ENCODE data around the gene ANXA8L1. TPM values are rescaled to one million over a fixed set of nuclear protein-coding genes. Genes with fewer than 3 reads are reported as not detected.
"Not testable (repeated sequence)": the region's sequence is repeated elsewhere in the genome, so short reads cannot be mapped to it uniquely, and the experiment has no call there.

The ANXA8L1 gene
- total and polyA plus RNA-seq, 2 of the 13 experiments (the other 11 are each of a cell fraction or from before 2014, with no cell fraction given): not detected

DNA sequence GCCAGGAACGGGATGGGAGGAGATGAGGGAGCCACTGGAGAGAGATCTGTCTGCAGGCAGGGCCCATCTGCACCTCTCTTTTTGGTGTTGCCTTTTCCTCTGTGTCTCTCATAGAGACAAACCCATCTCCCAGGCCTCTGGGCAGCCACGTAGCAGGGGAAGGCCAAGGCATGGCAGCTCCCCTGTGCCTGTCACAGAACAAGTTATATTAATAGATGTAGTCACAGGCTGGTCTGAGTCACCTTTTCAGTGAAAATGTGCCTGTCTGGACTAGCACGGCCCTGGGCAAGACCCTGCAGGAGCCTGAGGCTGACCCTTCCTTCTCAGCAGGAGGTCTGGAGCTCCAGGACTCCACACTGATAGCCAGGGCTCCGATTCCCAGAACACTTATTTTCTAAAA is 2.1 kb downstream of the ANXA8L1 start:
- BruUV-seq (replicated peaks); H3K4me1 ChIP-seq (ENCODE audit: insufficient read depth, low read length); in situ Hi-C loops (cut with HindIII; ENCODE audit: extremely low pct_ligation_motif_present, low pct_unique_long_range_greater_than_20kb); H4K20me1 ChIP-seq (ENCODE audit: insufficient read depth, low read length); H3K4me3 ChIP-seq (replicated peaks in 1 of 3; ENCODE audit: insufficient read depth in 1 of 3, low read depth in 2 of 3, low read length in 3 of 3); POLR2A ChIA-PET; H2AFZ ChIP-seq (ENCODE audit: low read length); CTCF ChIA-PET (ENCODE audit: low intra/inter-chr PET ratio, low total read pairs); H3K4me2 ChIP-seq (ENCODE audit: low read depth, low read length); FAIRE-seq; intact Hi-C loops (cut with micrococcal nuclease; ENCODE audit: unreplicated experiment); H3K27me3 ChIP-seq (ENCODE audit: control insufficient read depth in 1 of 2, insufficient read depth in 2 of 2, low read length in 2 of 2); H3K79me2 ChIP-seq (ENCODE audit: insufficient read depth, low read length); H3K36me3 ChIP-seq (replicated peaks in 1 of 2; ENCODE audit: control insufficient read depth in 1 of 2, insufficient read depth in 2 of 2, low read length in 2 of 2); H3K27ac ChIP-seq (ENCODE audit: extremely low read length, insufficient read depth, low read length); H3K9ac ChIP-seq (ENCODE audit: insufficient read depth, low read depth, low read length); ATAC-seq; H3K9me3 ChIP-seq (ENCODE audit: low read length); DNase-seq (ENCODE audit: low spot score): not testable (repeated sequence)
- no CpG with 5 or more reads among the region's 4 CpGs for WGBS (ENCODE audit: low lambda C conversion rate)

DNA sequence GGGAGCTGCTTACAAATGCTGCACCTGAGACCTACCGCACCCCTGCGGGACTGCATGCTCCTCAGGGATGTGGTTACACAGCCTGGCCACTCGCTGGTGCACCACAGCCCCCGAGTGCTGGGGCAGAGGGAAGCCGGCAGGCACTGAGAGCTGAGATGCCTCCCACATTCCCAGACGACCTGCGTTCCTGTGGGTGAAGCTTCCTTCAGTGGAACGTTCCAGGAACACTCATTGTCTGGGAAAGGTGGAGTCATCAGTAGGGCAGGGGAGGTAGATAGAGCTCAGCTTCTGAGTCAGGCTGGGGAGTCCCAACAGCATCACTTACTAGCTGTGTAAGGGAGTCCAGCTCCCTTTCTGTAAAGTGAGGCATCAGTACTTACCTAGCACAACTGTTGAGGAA is 2.5 kb downstream of the ANXA8L1 start:
- H3K9ac ChIP-seq (ENCODE audit: insufficient read depth, low read depth, low read length); DNase-seq (ENCODE audit: low spot score); H3K4me1 ChIP-seq (ENCODE audit: insufficient read depth, low read length); H3K9me3 ChIP-seq (ENCODE audit: low read length); H4K20me1 ChIP-seq (ENCODE audit: insufficient read depth, low read length); H3K4me3 ChIP-seq (replicated peaks in 1 of 3; ENCODE audit: insufficient read depth in 1 of 3, low read depth in 2 of 3, low read length in 3 of 3); H3K79me2 ChIP-seq (ENCODE audit: insufficient read depth, low read length); CTCF ChIA-PET (ENCODE audit: low intra/inter-chr PET ratio, low total read pairs); H3K4me2 ChIP-seq (ENCODE audit: low read depth, low read length); FAIRE-seq; H3K36me3 ChIP-seq (replicated peaks in 1 of 2; ENCODE audit: control insufficient read depth in 1 of 2, insufficient read depth in 2 of 2, low read length in 2 of 2); H3K27me3 ChIP-seq (ENCODE audit: control insufficient read depth in 1 of 2, insufficient read depth in 2 of 2, low read length in 2 of 2); in situ Hi-C loops (cut with HindIII; ENCODE audit: extremely low pct_ligation_motif_present, low pct_unique_long_range_greater_than_20kb); intact Hi-C loops (cut with micrococcal nuclease; ENCODE audit: unreplicated experiment); BruUV-seq (replicated peaks); H3K27ac ChIP-seq (ENCODE audit: extremely low read length, insufficient read depth, low read length); H2AFZ ChIP-seq (ENCODE audit: low read length); POLR2A ChIA-PET: not testable (repeated sequence)
- WGBS (ENCODE audit: low lambda C conversion rate): no CpG with 5 or more reads among the region's 8 CpGs
- peak; percentile 51 for ATAC-seq

DNA sequence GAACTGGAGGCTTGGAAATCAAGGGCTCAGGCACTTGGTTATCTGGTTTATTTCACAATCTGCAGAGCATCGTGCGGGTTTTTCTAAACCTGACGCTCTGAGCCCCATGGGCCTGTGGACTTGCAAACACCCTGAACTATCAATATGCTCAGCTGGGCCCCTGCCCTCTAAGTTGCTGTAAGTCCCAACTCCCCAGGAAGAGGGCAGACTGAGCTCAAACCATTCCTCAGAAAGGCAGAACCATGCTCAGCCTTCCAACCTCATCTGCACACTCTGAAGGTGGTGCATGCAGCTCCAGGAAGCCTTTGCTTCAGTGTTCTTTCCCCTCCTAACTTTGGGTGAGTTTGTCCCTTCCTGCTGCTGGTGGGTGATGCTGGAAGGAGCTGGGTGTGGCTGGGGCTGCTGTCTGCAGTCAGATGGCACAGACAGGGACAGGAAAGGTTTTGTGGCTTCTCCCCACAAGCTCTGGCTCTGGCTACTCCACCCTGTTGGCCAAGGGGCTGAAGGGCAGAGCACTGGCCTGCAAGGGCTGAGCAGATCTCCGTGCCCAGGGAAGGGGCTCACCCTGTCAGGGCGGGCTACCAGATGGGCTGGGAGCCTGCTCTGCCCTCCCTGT is 3.8 kb downstream of the ANXA8L1 start:
- H3K79me2 ChIP-seq (ENCODE audit: insufficient read depth, low read length); H3K9me3 ChIP-seq (ENCODE audit: low read length); H3K27me3 ChIP-seq (ENCODE audit: control insufficient read depth in 1 of 2, insufficient read depth in 2 of 2, low read length in 2 of 2); H3K9ac ChIP-seq (ENCODE audit: insufficient read depth, low read depth, low read length); H3K4me1 ChIP-seq (ENCODE audit: insufficient read depth, low read length); H3K4me3 ChIP-seq (replicated peaks in 1 of 3; ENCODE audit: insufficient read depth in 1 of 3, low read depth in 2 of 3, low read length in 3 of 3); FAIRE-seq; H3K36me3 ChIP-seq (replicated peaks in 1 of 2; ENCODE audit: control insufficient read depth in 1 of 2, insufficient read depth in 2 of 2, low read length in 2 of 2); H4K20me1 ChIP-seq (ENCODE audit: insufficient read depth, low read length); BruUV-seq (replicated peaks); H2AFZ ChIP-seq (ENCODE audit: low read length); POLR2A ChIA-PET; DNase-seq (ENCODE audit: low spot score); CTCF ChIA-PET (ENCODE audit: low intra/inter-chr PET ratio, low total read pairs); H3K27ac ChIP-seq (ENCODE audit: extremely low read length, insufficient read depth, low read length); intact Hi-C loops (cut with micrococcal nuclease; ENCODE audit: unreplicated experiment); in situ Hi-C loops (cut with HindIII; ENCODE audit: extremely low pct_ligation_motif_present, low pct_unique_long_range_greater_than_20kb); H3K4me2 ChIP-seq (ENCODE audit: low read depth, low read length): not testable (repeated sequence)
- 0% methylated on average over 3 of the region's 5 CpGs for WGBS (ENCODE audit: low lambda C conversion rate)
- ATAC-seq: peak; percentile 61

DNA sequence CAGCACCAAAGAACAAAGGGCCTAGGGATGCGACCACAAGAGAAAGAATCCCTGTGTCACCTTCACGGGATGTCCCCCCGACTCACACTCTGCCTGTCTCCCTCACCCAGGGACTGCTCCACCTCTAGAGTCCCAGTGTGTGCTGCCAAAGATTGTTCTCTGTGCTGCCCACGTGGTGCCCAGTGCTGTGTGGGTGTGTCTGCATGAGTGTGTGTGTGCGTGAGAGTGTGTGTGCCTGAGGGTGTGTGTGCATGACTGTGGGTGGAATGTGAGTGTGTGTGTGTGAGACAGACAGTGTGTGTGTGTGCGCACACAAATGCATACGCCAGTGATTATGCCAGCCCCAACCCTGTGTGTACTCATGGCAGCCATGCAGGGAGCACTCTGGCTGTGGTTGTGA is 10.3 kb downstream of the ANXA8L1 start:
- intact Hi-C loops (cut with micrococcal nuclease; ENCODE audit: unreplicated experiment): not testable (repeated sequence)

More for the DNA sequence above, 10.3 kb downstream of the ANXA8L1 start:
- H3K9me3 ChIP-seq (ENCODE audit: low read length); POLR2A ChIA-PET; FAIRE-seq; in situ Hi-C loops (cut with HindIII; ENCODE audit: extremely low pct_ligation_motif_present, low pct_unique_long_range_greater_than_20kb); H3K4me2 ChIP-seq (ENCODE audit: low read depth, low read length); H3K4me1 ChIP-seq (ENCODE audit: insufficient read depth, low read length); DNase-seq (ENCODE audit: low spot score); H3K27ac ChIP-seq (ENCODE audit: extremely low read length, insufficient read depth, low read length); ATAC-seq; H3K9ac ChIP-seq (ENCODE audit: insufficient read depth, low read depth, low read length); H3K36me3 ChIP-seq (replicated peaks in 1 of 2; ENCODE audit: control insufficient read depth in 1 of 2, insufficient read depth in 2 of 2, low read length in 2 of 2); H3K4me3 ChIP-seq (replicated peaks in 1 of 3; ENCODE audit: insufficient read depth in 1 of 3, low read depth in 2 of 3, low read length in 3 of 3); BruUV-seq (replicated peaks); H3K79me2 ChIP-seq (ENCODE audit: insufficient read depth, low read length); H3K27me3 ChIP-seq (ENCODE audit: control insufficient read depth in 1 of 2, insufficient read depth in 2 of 2, low read length in 2 of 2); H4K20me1 ChIP-seq (ENCODE audit: insufficient read depth, low read length); CTCF ChIA-PET (ENCODE audit: low intra/inter-chr PET ratio, low total read pairs); H2AFZ ChIP-seq (ENCODE audit: low read length): not testable (repeated sequence)
- no CpG with 5 or more reads among the region's 7 CpGs for WGBS (ENCODE audit: low lambda C conversion rate)

All from HepG2 (cell line).